ENCODE results near the gene DPF3.

Gene DPF3

GRCh38 chr14:72663956-72664650, 229.8 kb downstream of the DPF3 start:
- no peak for DNase-seq

DNA sequence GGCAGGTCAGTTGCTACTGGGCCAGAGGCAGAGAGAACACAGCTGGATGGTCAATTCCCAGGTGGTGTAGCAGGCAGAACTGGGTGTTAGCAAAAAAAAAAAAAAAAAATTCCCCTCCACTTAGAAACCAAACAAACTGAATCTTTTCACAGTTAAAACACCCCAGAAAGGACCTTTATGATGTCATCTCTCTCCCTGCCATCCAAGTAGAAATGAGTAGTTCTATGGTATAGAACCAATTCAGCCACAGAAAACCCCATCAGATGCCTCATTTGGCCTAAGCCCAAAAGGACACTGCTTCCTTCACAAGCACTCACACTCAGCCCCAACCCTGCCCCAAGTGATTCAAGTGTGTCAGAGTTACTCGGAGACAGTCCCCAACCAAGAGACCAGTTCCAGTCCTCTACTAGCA, 230.8 kb downstream of the DPF3 start:
- no peak for DNase-seq

DNA sequence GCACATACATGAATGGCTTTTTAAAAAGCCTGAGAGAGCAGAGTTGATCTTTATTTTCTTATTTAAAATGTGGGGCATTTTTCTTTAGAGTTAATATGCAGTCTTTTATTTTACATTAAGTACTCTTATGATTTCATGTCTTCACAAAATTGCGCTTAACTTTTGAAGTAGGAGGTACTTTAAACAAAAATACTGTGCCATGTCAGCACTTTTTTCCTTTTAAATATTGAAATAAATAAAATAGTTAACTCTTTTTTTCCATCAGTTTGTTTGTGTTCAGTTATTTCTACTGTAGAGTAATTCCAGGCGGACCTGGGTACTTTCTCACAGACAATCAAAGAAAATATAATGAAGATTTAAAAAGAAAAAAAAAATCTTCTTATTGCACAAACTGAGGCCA, 231.7 kb downstream of the DPF3 start:
- no peak for DNase-seq

DNA sequence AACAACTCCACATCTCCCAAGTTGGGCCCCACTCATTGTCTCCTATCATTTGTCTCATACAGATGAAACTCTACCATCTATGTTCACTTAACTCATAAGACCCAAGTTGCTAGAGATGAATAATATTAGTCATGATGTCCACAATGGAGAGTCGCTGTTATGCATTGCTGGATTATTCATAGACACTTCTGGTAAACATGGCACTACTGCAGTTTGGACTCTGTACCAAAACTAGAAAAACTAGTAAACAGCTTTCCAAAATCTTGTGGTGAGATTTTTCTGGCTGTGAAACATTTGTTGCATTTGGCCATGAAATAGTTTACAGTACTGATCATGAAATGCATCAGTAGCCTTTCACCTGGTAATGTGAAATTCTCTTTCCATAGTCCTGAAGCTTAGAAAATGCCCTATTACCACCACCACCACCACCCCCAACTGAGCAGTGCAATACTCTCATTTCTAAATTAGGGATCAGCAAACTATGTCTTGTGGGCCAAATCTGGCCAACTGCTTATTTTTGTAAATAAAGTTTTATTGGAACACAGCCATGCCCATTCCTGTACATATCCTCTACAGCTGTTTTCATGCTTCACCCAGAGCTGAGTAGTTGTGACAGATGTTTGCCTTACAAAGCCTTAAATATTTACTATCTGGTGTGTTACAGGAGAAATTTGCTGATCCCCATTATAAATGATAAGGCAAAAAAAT, 236.5 kb downstream of the DPF3 start:
- DNase-seq: no peak

GRCh38 chr14:72653026-72653425, 240.9 kb downstream of the DPF3 start:
- DNase-seq: no peak

DNA sequence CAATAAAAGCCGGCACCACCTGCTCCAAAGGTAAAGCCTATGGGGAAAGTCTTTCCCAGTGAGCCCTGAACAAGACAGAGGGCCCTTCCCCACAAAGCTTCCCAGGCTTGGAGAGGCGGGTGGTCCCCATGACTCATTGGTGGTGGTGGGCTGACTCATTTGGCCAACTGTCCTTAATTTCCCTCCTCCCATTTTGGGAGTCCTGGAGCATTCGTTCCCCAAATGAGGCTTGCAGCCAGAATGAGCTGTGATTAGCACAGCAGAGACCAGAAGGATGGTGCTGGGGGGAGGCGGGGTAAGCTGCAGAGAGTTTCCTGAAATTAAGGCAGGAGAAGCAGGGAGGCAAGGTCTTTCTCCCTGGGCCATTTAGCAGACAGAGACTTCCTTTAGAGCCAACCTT, 241.7 kb downstream of the DPF3 start:
- no peak for DNase-seq

DNA sequence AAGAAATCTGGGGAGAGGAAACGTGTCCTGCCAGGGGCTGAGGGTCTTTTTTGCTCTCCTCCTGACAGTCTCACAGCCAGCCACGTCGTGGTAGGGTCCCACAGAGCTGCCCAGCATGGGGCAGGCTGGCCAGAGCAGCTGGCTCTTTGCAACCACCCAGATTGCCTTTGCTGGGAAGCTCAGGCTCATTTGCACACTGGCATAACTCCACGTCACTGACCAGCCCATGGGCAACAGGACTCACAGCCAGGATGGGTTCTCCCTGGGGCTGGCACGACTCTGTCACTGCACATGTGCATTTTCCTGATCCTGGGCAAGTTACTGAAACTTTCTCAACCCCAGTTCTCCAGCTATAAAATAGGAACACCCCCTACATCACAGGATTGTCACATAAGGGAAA, 242.2 kb downstream of the DPF3 start:
- no peak for DNase-seq

GRCh38 chr14:72651081-72651480, 242.8 kb downstream of the DPF3 start:
- DNase-seq: peak; percentile 18

GRCh38 chr14:72649603-72650227, 244.2 kb downstream of the DPF3 start:
- no peak for DNase-seq

GRCh38 chr14:72647782-72648181, 246.1 kb downstream of the DPF3 start:
- DNase-seq: no peak

DNA sequence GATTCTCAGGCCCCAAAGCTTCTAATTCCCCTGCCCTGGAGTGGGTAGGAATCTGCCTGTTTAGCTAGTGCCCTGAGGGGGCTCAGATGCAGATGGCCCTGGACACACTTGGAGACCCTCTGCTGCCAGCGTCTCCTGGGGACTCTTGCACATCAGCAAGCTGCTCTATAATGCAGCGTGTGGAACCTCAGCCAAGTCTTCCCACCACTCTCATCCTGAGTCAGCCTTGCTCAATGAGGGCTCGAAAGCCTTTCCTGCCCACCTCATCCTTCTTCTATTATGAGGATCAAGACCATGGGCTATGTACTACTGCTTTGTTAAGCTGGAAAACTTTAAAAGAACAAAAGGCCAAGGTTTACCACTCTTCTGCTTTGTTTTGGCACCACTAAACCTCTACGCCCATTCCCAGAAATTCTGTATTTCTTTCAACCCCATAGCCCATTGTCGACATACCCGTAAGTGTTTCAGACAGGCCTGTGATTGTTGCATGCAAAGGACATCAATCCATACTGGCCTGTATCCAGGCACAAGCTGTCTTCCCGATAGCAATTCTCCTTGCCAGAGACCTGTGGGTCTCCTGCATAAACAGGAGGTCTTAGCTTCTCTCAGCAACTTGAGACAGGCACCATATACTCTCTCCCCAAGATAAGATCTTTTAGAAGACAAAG, 246.9 kb downstream of the DPF3 start:
- no peak for DNase-seq

DNA sequence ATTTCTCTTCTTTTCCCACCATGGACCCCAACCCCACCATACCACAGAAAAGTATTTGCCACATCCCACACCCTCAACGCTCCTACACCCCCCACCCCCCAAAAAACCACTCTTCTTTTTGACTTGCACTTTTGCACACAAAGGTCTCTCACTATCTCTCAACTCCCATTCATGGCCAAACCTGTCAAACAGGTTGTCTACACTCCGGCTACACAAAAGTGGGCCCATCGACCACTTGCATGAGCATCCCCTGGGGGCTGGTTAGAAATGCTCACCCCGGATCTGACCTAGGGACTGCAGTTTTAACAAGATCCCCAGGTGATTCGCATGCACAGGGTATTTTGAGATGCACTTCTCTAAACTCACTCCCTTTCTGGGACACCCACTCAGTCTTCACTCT, 248.2 kb downstream of the DPF3 start:
- DNase-seq: no peak

- DNase-seq: no peak
These were observed 249.0 kb downstream of the DPF3 start for GRCh38 chr14:72644758-72645489.

- no peak for DNase-seq
These were observed 249.9 kb downstream of the DPF3 start for GRCh38 chr14:72644038-72644437.

DNA sequence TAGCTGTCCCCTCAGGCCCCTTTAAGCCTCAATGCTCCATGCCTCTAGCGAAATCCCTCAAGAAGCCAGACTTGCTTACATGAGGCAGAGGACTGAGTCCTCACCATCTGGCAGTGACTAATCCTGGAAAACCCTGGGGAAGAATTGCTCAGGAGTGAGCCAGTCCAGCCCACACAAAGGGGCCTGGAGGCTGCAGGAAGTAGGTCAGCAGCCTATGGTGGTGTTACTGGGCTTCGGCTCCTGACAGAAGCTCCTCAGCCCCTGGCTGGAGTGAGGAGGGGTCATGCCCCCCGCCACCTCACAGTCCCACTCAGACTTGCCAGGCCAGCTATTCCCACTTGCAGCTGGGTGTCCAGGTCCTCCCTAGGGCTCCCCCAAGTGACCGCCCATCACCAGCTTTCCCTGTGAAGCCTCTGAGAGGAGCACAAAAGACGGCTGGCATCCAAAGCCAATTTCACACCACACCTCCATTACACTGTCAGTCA, 250.5 kb downstream of the DPF3 start:
- DNase-seq: peak; percentile 96

DNA sequence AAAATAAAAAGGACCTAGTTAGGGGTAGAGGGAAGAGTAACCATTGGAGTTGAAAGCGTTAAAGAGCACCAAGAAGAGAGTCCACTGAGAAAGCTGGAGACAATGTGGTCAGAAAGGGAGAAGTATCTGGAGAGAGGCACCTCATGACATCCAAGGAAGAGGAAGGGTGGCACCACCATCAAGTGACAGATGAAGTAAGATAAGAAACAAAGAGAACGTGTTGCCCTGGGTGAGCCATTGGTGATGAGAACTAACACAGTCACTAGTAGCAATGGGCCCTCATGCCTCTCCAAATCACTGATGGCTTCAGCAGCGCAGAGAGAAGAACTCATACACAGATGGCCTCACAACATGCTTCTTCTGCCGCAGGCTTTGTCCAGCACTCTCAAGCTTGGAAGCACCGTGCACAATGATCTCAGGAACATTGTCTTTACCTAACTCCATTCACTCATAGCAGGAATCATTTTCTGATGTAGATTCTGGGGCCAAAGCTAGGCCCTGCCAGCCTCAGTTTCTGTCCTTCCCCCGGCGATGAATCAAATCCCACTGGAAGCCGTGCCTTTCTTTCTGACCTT, 252.9 kb downstream of the DPF3 start:
- no peak for DNase-seq

GRCh38 chr14:72638021-72638420, 255.9 kb downstream of the DPF3 start:
- DNase-seq: peak; percentile 70

GRCh38 chr14:72636871-72637270, 257.0 kb downstream of the DPF3 start:
- DNase-seq: no peak

GRCh38 chr14:72636094-72636493, 257.8 kb downstream of the DPF3 start:
- no peak for DNase-seq

DNA sequence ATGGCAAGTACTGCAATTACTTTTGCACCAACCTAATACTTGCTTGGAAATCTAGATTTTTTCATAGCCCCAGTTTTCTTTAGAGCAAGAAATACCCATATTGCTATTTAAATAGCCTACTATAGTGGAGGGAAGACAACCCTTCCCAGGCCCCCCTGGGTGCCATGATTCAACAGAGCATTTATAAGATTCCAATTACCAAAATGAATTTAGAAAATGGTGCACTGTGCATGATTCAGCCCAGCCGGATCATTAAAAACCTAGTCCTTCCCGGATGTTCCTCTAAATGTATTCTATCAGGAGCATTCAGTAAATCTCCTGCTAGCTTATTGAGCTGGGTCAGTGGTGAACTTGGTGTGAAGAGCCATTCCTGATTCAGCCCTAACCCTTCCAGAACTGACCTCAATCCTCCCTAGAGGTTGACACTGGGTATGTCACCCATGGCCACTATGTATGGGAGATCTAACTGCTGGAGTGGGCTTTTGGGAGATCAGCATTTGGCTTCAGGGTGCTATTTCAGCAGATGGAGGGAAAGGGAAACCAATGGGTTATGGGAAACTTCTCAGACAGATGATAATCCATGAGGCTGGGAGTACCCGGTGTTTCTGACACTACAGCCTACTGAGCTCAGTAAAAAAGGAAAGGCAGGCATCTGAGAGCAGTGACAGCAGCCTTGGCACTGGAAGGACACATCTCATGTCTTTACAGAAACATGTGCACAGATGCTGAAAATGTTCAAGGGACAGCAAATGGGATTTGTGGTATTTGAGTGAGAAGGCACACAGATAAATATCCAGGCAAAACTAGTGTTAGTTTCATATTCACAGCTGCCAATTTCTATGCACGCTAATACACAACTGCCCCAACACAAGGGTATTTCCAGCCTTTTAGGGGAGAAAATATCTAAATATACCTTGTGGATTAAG, 258.9 kb downstream of the DPF3 start:
- DNase-seq: no peak

DNA sequence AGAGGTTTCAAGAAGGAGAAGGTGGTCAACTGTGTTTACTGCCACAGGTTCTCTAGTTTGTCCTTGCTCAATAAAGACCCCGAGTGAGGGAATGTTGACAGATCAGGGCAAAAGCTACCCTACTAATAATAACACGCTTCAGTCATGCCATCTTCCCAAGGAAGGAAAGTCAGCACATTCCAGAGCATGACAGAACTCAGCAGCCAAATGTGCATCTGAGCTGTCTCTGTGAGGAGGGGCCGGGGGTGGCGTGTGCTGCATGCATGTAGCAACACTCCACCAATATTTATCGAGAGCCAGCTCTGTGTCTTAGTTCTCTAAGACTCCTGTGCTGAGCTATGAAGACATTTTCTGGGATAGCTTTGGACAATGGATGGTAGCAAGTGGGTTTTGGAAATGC, 260.4 kb downstream of the DPF3 start:
- no peak for DNase-seq
